DND-41 (cell line): ENCODE results near the gene AGPAT4.

ENCODE experiments used
- ATAC-seq: fragments of 200-7000 bp; cut with Tn5 transposase; 3 replicates; pipeline ENCODE4 v1.9.1; 2021; ENCODE audit warnings: low read depth; ENCODE audit not compliant: insufficient read depth
- DNase-seq: peaks from one replicate; pipeline ENCODE4 v3.0.0-alpha.2; 2020
- H2AFZ ChIP-seq: 2 replicates; pipeline ENCODE4 v1.6.0; 2012; ENCODE audit warnings: low read depth, low read length
- H3K27ac ChIP-seq: 2 replicates; pipeline ENCODE4 v1.5.1; 2012; ENCODE audit warnings: low read length, inconsistent platforms
- H3K27me3 ChIP-seq: fragments of 200-600 bp; sonication (generic); 2 replicates; pipeline ENCODE4 v1.6.0; 2012; ENCODE audit warnings: low read length, mild to moderate bottlenecking, inconsistent platforms; ENCODE audit not compliant: insufficient read depth, poor library complexity
- H3K36me3 ChIP-seq: 2 replicates; pipeline ENCODE4 v1.5.1; 2012; ENCODE audit warnings: low read length, inconsistent platforms; ENCODE audit not compliant: insufficient read depth
- H3K4me1 ChIP-seq: 2 replicates; pipeline ENCODE4 v1.5.1; 2012; ENCODE audit warnings: mild to moderate bottlenecking, low read length; ENCODE audit not compliant: insufficient read depth
- H3K4me2 ChIP-seq: 2 replicates; pipeline ENCODE4 v1.6.0; 2012; ENCODE audit warnings: mild to moderate bottlenecking, moderate library complexity, low read length, inconsistent platforms; ENCODE audit not compliant: insufficient read depth
- H3K4me3 ChIP-seq, 2 experiments: fragments of 200-600 bp in 1 of 2; shearing (Covaris generic) in 1 of 2; 2 replicates each; pipeline ENCODE4 v1.5.1; 2012 to 2016; ENCODE audit warnings: inconsistent platforms in 2 of 2, low read length in 2 of 2, mild to moderate bottlenecking in 2 of 2, low read depth in 1 of 2, moderate library complexity in 1 of 2
- H3K79me2 ChIP-seq: 2 replicates; pipeline ENCODE4 v1.6.0; 2012; ENCODE audit warnings: low read length, inconsistent platforms; ENCODE audit not compliant: insufficient read depth
- H3K9ac ChIP-seq: 2 replicates; pipeline ENCODE4 v1.6.0; 2012; ENCODE audit warnings: low read depth, mild to moderate bottlenecking, inconsistent platforms, low read length, moderate library complexity
- H3K9me3 ChIP-seq: 2 replicates; pipeline ENCODE4 v1.5.1; 2012; ENCODE audit warnings: low read length, moderate library complexity, mild to moderate bottlenecking, inconsistent platforms; ENCODE audit not compliant: insufficient read depth, severe bottlenecking
- H4K20me1 ChIP-seq: 2 replicates; pipeline ENCODE4 v1.6.0; 2012; ENCODE audit warnings: low read length; ENCODE audit not compliant: insufficient read depth
- CTCF ChIP-seq: IDR thresholded peaks from 2 replicates; pipeline ENCODE4 v1.5.1; 2012; ENCODE audit warnings: borderline replicate concordance, low read length, moderate library complexity, mild to moderate bottlenecking; ENCODE audit not compliant: poor library complexity, severe bottlenecking; ENCODE audit errors: extremely low read depth
- EZH2 ChIP-seq: IDR thresholded peaks from 3 replicates; pipeline ENCODE4 v1.6.1; 2012; ENCODE audit warnings: borderline replicate concordance, low read depth, mild to moderate bottlenecking, moderate library complexity, low read length, inconsistent platforms; ENCODE audit not compliant: severe bottlenecking

AGPAT4 gene

GRCh38 chr6:161116554-161116953, 157.3 kb downstream of the AGPAT4 start:
- Histone ChIP-seq H3K27ac (no peak overlapping the region), H2AFZ (no peak overlapping the region), H3K4me1 (no peaks in the 10 kb centered on the region), H3K27me3 (no peaks in the 10 kb centered on the region), H3K9ac (no peak overlapping the region), H3K4me3 (no peak overlapping the region), H3K36me3 (peaks cover 93% of the 10 kb centered on the region), H3K9me3 (peaks cover 8% of the 10 kb centered on the region), H3K4me2 (no peak overlapping the region), H3K79me2 (no peaks in the 10 kb centered on the region), H4K20me1 (no peaks in the 10 kb centered on the region)
- TF ChIP-seq CTCF (no peak), EZH2 (no peak)
- no peak for DNase-seq
- no peak for ATAC-seq

GRCh38 chr6:161115468-161115867, 158.4 kb downstream of the AGPAT4 start:
- no peaks in the 10 kb centered on the region for H3K4me1 ChIP-seq
- H3K27ac ChIP-seq, result no peak overlapping the region
- ATAC-seq (no peak), DNase-seq (no peak)
- H2AFZ ChIP-seq, result no peak overlapping the region
- H3K4me2 ChIP-seq, result no peak overlapping the region
- no peak for TF ChIP-seq CTCF
- H3K9ac ChIP-seq, result no peak overlapping the region
- no peaks in the 10 kb centered on the region for H4K20me1 ChIP-seq
- H3K36me3 ChIP-seq, result peaks cover 95% of the 10 kb centered on the region
- peaks cover 6% of the 10 kb centered on the region for H3K9me3 ChIP-seq
- H3K27me3 ChIP-seq, result no peaks in the 10 kb centered on the region
- H3K4me3 ChIP-seq, result no peak overlapping the region
- H3K79me2 ChIP-seq, result no peaks in the 10 kb centered on the region

- DNase-seq (no peak), ATAC-seq (no peak)
- no peaks in the 10 kb centered on the region for H3K79me2 ChIP-seq
- H3K36me3 ChIP-seq, result peaks cover 97% of the 10 kb centered on the region
- TF ChIP-seq EZH2, result no peak
- no peak for TF ChIP-seq CTCF
- no peaks in the 10 kb centered on the region for H3K27me3 ChIP-seq
- H3K4me3 ChIP-seq, result no peak overlapping the region
- no peaks in the 10 kb centered on the region for H4K20me1 ChIP-seq
- H3K9ac ChIP-seq, result no peak overlapping the region
- H3K27ac ChIP-seq, result no peak overlapping the region
- H3K4me1 ChIP-seq, result no peaks in the 10 kb centered on the region
- H3K4me2 ChIP-seq, result no peak overlapping the region
- H2AFZ ChIP-seq, result no peak overlapping the region
- no peaks in the 10 kb centered on the region for H3K9me3 ChIP-seq
Measured at GRCh38 chr6:161111261-161111660, 162.6 kb downstream of the AGPAT4 start.

GRCh38 chr6:161110028-161110779, 163.7 kb downstream of the AGPAT4 start:
- Histone ChIP-seq H3K4me3 (no peak overlapping the region), H3K4me1 (no peaks in the 10 kb centered on the region), H3K9me3 (no peaks in the 10 kb centered on the region), H4K20me1 (no peaks in the 10 kb centered on the region), H3K27me3 (no peaks in the 10 kb centered on the region), H3K4me2 (no peak overlapping the region), H3K79me2 (no peaks in the 10 kb centered on the region), H3K36me3 (peaks cover 91% of the 10 kb centered on the region), H3K9ac (no peak overlapping the region), H2AFZ (no peak overlapping the region), H3K27ac (no peak overlapping the region)
- ATAC-seq (no peak), DNase-seq (no peak)
- TF ChIP-seq CTCF (no peak), EZH2 (no peak)
